HCT116 (cell line): Measurements from ENCODE around the gene RIMBP2. TPM values are rescaled to one million over a fixed set of nuclear protein-coding genes. Genes with fewer than 3 reads are reported as not detected.

Source experiments
- ATAC-seq: fragments of 200-7000 bp; cut with Tn5 transposase; 2 replicates; pipeline ENCODE4 v1.9.1; 2020; ENCODE audit warnings: mild to moderate bottlenecking, moderate library complexity
- BruUV-seq: library from RNA; stranded (reverse); fragments of 400-500 nt; replicated peaks from 2 replicates; lab custom pipeline; 2021; lab: Mats Ljungman, UMichigan
- CTCF ChIA-PET: fragments of 300-600 bp; sonication (Branson Sonifier 250); formaldehyde crosslinking; loops from one replicate; lab custom pipeline; 2021; ENCODE audit warnings: antibody characterized with exemption; lab: Charles Lee
- POLR2A ChIA-PET: fragments of 300-600, 350-600 bp; sonication (Branson Sonifier 250); formaldehyde crosslinking; loops from one replicate; lab custom pipeline; 2021; ENCODE audit warnings: antibody characterized with exemption; lab: Charles Lee
- RAD21 ChIA-PET, 2 experiments: fragments of 300-600 bp; sonication (Branson Sonifier 250); formaldehyde crosslinking; loops; one replicate each; lab custom pipeline; 2023; ENCODE audit warnings: low total read pairs in 2 of 2; ENCODE audit not compliant: uncharacterized antibody in 2 of 2, unreplicated experiment in 2 of 2, low non-redundant PET in 1 of 2; lab: Charles Lee
- DNase-seq: peaks from one replicate; pipeline ENCODE4 v3.0.0-alpha.2; 2010; ENCODE audit warnings: low read depth, low spot score
- H2AFZ ChIP-seq: fragments of 200-600 bp; shearing (Covaris generic), sonication (generic); 2 replicates; pipeline ENCODE4 v1.6.1; 2017; ENCODE audit warnings: low read depth, mixed run types, mixed read lengths, antibody characterized with exemption, low read length; ENCODE audit not compliant: poor library complexity, severe bottlenecking
- H3K27ac ChIP-seq: 2 replicates; pipeline ENCODE4 v1.5.1; 2012; ENCODE audit warnings: low read depth, low read length
- H3K27me3 ChIP-seq: fragments of 200-600 bp; sonication (generic); 2 replicates; pipeline ENCODE4 v1.6.1; 2016; ENCODE audit warnings: mixed run types, low read length, mixed read lengths; ENCODE audit not compliant: insufficient read depth
- H3K36me3 ChIP-seq, 2 experiments: fragments of 200-500 bp in 1 of 2; fragments of 200-600 bp in 1 of 2; sonication (Bioruptor generic) in 1 of 2; sonication (generic) in 1 of 2; 2 replicates each; pipeline versions ENCODE4 v1.5.1 to v1.6.1; 2014 to 2016; ENCODE audit warnings: low read length in 2 of 2, inconsistent platforms in 1 of 2, mixed read lengths in 1 of 2, mixed run types in 1 of 2; ENCODE audit not compliant: insufficient read depth in 2 of 2, control insufficient read depth in 1 of 2
- H3K4me1 ChIP-seq, 2 experiments: fragments of 200-600 bp in 1 of 2; sonication (generic) in 1 of 2; 2 replicates each; pipeline versions ENCODE4 v1.5.1 to v1.6.1; 2012 to 2017; ENCODE audit warnings: low read length in 2 of 2, inconsistent platforms in 1 of 2, mild to moderate bottlenecking in 1 of 2, mixed read lengths in 1 of 2, mixed run types in 1 of 2, moderate library complexity in 1 of 2; ENCODE audit not compliant: insufficient read depth in 2 of 2, control insufficient read depth in 1 of 2
- H3K4me2 ChIP-seq: fragments of 200-600 bp; sonication (generic); 2 replicates; pipeline ENCODE4 v1.6.1; 2017; ENCODE audit warnings: mixed run types, low read length, mixed read lengths
- H3K4me3 ChIP-seq, 2 experiments: fragments of 200-600 bp in 1 of 2; sonication (generic) in 1 of 2; replicated peaks in 1 of 2; 2 replicates each; pipeline ENCODE4 v1.5.1; 2011 to 2016; ENCODE audit warnings: low read length in 2 of 2, control low read depth in 1 of 2, low read depth in 1 of 2, mild to moderate bottlenecking in 1 of 2, mixed read lengths in 1 of 2, mixed run types in 1 of 2
- H3K79me2 ChIP-seq: fragments of 200-600 bp; sonication (generic); 2 replicates; pipeline ENCODE4 v1.6.1; 2017; ENCODE audit warnings: mild to moderate bottlenecking, mixed run types, low read length, moderate library complexity, mixed read lengths; ENCODE audit not compliant: insufficient read depth
- H3K9ac ChIP-seq: fragments of 200-600 bp; sonication (generic); 2 replicates; pipeline ENCODE4 v1.6.1; 2016; ENCODE audit warnings: low read length, mixed read lengths
- H3K9me2 ChIP-seq: fragments of 200-600 bp; sonication (generic), shearing (Covaris generic); 2 replicates; pipeline ENCODE4 v1.6.1; 2017; ENCODE audit warnings: mixed run types, mild to moderate bottlenecking, moderate library complexity; ENCODE audit not compliant: insufficient read depth
- H3K9me3 ChIP-seq, 2 experiments: fragments of 200-500 bp in 1 of 2; fragments of 200-600 bp in 1 of 2; sonication (Bioruptor generic) in 1 of 2; sonication (generic) in 1 of 2; 2 replicates each; pipeline ENCODE4 v1.6.1; 2014 to 2017; ENCODE audit warnings: low read length in 2 of 2, mixed read lengths in 2 of 2, inconsistent platforms in 1 of 2, low read depth in 1 of 2, mild to moderate bottlenecking in 1 of 2, mixed run types in 1 of 2, moderate library complexity in 1 of 2; ENCODE audit not compliant: control insufficient read depth in 1 of 2, insufficient read depth in 1 of 2
- H4K20me1 ChIP-seq: fragments of 200-600 bp; sonication (generic), shearing (Covaris generic); 2 replicates; pipeline ENCODE4 v1.6.1; 2017; ENCODE audit warnings: mixed run types, mild to moderate bottlenecking, moderate library complexity; ENCODE audit not compliant: insufficient read depth
- ATF3 ChIP-seq: IDR thresholded peaks from 2 replicates; pipeline ENCODE4 v1.6.1; 2012
- CTCF ChIP-seq, 3 experiments: fragments of 200-600 bp in 1 of 3; sonication (generic) in 1 of 3; IDR thresholded peaks in 2 of 3; conservative IDR thresholded peaks in 1 of 3; 2 replicates each; pipeline ENCODE4 v1.5.1; 2012 to 2017; ENCODE audit warnings: low read depth in 2 of 3, low read length in 2 of 3, antibody characterized with exemption in 1 of 3, borderline replicate concordance in 1 of 3, control low read depth in 1 of 3, mild to moderate bottlenecking in 1 of 3, mixed read lengths in 1 of 3, mixed run types in 1 of 3, moderate library complexity in 1 of 3; ENCODE audit not compliant: insufficient read depth in 1 of 3
- EGR1 ChIP-seq: IDR thresholded peaks from 2 replicates; pipeline ENCODE4 v1.6.1; 2012; ENCODE audit warnings: low read depth
- EZH2phosphoT487 ChIP-seq: fragments of 200-600 bp; IDR thresholded peaks from 2 replicates; pipeline ENCODE4 v1.6.1; 2018; ENCODE audit warnings: antibody characterized with exemption, borderline replicate concordance
- SP1 ChIP-seq: IDR thresholded peaks from 2 replicates; pipeline ENCODE4 v1.6.1; 2012; ENCODE audit warnings: low read depth
- YY1 ChIP-seq: IDR thresholded peaks from 2 replicates; pipeline ENCODE4 v1.6.1; 2011; ENCODE audit warnings: low read length, low read depth, moderate library complexity, mild to moderate bottlenecking; ENCODE audit not compliant: insufficient replicate concordance; ENCODE audit errors: extremely low read depth
- ZNF274 ChIP-seq: fragments of 200-500 bp; sonication (Bioruptor generic); IDR thresholded peaks from 2 replicates; pipeline ENCODE4 v1.6.1; 2014; ENCODE audit warnings: mild to moderate bottlenecking, low read depth, low read length, inconsistent platforms
- intact Hi-C: fragments of 100-400 bp; cut with micrococcal nuclease; formaldehyde crosslinking; loops from 2 replicates; pipeline ENCODE4 v1.10.0; 2022
- total RNA-seq: library from RNA; stranded (reverse); gene quantifications from one replicate; pipeline ENCODE4 v1.2.1, GENCODE V29; 2021; ENCODE audit not compliant: unreplicated experiment
- TF ChIP-seq, protein P1 (sequence below): IDR thresholded peaks from 2 replicates; pipeline ENCODE4 v1.6.1; 2012; ENCODE audit warnings: low read depth

The RIMBP2 gene
- total RNA-seq, 1 experiment from 2014 or later = not detected

- Histone ChIP-seq H3K27ac (no peak overlapping the region), H3K9me3 (no peaks in the 10 kb centered on the region; a peak in 1 of 4 replicates), H3K4me2 (no peak overlapping the region), H3K27me3 (no peaks in the 10 kb centered on the region), H3K9ac (no peak overlapping the region), H3K9me2 (no peaks in the 10 kb centered on the region), H3K4me1 (no peaks in the 10 kb centered on the region)
- no peak for ATAC-seq
- ChIA-PET CTCF (no interaction called here), RAD21 (no interaction called here), POLR2A (no interaction called here)
- BruUV-seq = no TSS peak
- no peak for TF ChIP-seq EZH2phosphoT487
- TF ChIP-seq SP1 = no peak
- TF ChIP-seq, protein P1, sequence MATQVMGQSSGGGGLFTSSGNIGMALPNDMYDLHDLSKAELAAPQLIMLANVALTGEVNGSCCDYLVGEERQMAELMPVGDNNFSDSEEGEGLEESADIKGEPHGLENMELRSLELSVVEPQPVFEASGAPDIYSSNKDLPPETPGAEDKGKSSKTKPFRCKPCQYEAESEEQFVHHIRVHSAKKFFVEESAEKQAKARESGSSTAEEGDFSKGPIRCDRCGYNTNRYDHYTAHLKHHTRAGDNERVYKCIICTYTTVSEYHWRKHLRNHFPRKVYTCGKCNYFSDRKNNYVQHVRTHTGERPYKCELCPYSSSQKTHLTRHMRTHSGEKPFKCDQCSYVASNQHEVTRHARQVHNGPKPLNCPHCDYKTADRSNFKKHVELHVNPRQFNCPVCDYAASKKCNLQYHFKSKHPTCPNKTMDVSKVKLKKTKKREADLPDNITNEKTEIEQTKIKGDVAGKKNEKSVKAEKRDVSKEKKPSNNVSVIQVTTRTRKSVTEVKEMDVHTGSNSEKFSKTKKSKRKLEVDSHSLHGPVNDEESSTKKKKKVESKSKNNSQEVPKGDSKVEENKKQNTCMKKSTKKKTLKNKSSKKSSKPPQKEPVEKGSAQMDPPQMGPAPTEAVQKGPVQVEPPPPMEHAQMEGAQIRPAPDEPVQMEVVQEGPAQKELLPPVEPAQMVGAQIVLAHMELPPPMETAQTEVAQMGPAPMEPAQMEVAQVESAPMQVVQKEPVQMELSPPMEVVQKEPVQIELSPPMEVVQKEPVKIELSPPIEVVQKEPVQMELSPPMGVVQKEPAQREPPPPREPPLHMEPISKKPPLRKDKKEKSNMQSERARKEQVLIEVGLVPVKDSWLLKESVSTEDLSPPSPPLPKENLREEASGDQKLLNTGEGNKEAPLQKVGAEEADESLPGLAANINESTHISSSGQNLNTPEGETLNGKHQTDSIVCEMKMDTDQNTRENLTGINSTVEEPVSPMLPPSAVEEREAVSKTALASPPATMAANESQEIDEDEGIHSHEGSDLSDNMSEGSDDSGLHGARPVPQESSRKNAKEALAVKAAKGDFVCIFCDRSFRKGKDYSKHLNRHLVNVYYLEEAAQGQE = peak; percentile 10; the same call in 1 of the 2 replicates
- no peak for TF ChIP-seq ZNF274
- no peak for TF ChIP-seq CTCF (IDR thresholded peaks at IDR 0.05 in 2 of 3, conservative IDR thresholded peaks at IDR 0.05 in 1 of 3; ENCODE audit: borderline replicate concordance in 1 of 3, insufficient read depth in 1 of 3, low read depth in 2 of 3, low read length in 2 of 3)
- no peak for TF ChIP-seq YY1
- no peak for TF ChIP-seq ATF3
- no peak for TF ChIP-seq EGR1
- TF ChIP-seq, all 23 proteins: peak for 1
- intact Hi-C loops = no loop called here
- Histone ChIP-seq H3K36me3 (no peaks in the 10 kb centered on the region), H3K4me3 (no peak overlapping the region), H2AFZ (no peak overlapping the region), H4K20me1 (no peaks in the 10 kb centered on the region), H3K79me2 (no peaks in the 10 kb centered on the region)
- no peak for DNase-seq
These were observed 254.1 kb downstream of the RIMBP2 start for GRCh38 chr12:130461839-130462557.
